HG03354 (cell line): Measurements from ENCODE around the gene TRAPPC14.
"Not testable (repeated sequence)": the region's sequence is repeated elsewhere in the genome, so short reads cannot be mapped to it uniquely, and the experiment has no call there.

ENCODE experiments used
- ATAC-seq: cut with Tn5 transposase; IDR thresholded peaks from one replicate; pipeline ENCODE4 v1.9.1; 2021; ENCODE audit warnings: mild to moderate bottlenecking; ENCODE audit not compliant: unreplicated experiment, poor library complexity, severe bottlenecking

TRAPPC14 gene

GRCh38 chr7:100155553-100156317 is 2.8 kb downstream of the TRAPPC14 start:
- no peak for ATAC-seq

- ATAC-seq: no peak
Observed at GRCh38 chr7:100154651-100155491, 3.7 kb downstream of the TRAPPC14 start.

- no peak for ATAC-seq
Observed at GRCh38 chr7:100153708-100154535, 4.6 kb downstream of the TRAPPC14 start.

- no peak for ATAC-seq
Observed at GRCh38 chr7:100152937-100153666, 5.4 kb downstream of the TRAPPC14 start.

GRCh38 chr7:100152404-100152803 is 6.1 kb downstream of the TRAPPC14 start:
- ATAC-seq: no peak

GRCh38 chr7:100148559-100149328 is 9.8 kb downstream of the TRAPPC14 start, which contains the start of gene LAMTOR4:
LAMTOR4 (plus strand) TSS chr7:100148918; CDS start chr7:100148973, 55 bp downstream.
- peak; percentile 98 for ATAC-seq

- ATAC-seq: no peak
Observed at GRCh38 chr7:100148225-100148558, 10.3 kb downstream of the TRAPPC14 start.

GRCh38 chr7:100147278-100147677 is 11.2 kb downstream of the TRAPPC14 start:
- ATAC-seq: no peak

- not testable (repeated sequence) for ATAC-seq
Observed at GRCh38 chr7:100146350-100146749, 12.2 kb downstream of the TRAPPC14 start.

GRCh38 chr7:100142461-100142860 is 16.1 kb downstream of the TRAPPC14 start:
- no peak for ATAC-seq

GRCh38 chr7:100141555-100141949 is 17.0 kb downstream of the TRAPPC14 start:
- ATAC-seq: no peak

GRCh38 chr7:100137851-100138760 is 20.4 kb downstream of the TRAPPC14 start:
- no peak for ATAC-seq

- ATAC-seq: peak; percentile 71
Observed at GRCh38 chr7:100132697-100133151, 25.8 kb downstream of the TRAPPC14 start.

GRCh38 chr7:100132126-100132525 is 26.4 kb downstream of the TRAPPC14 start:
- no peak for ATAC-seq

- no peak for ATAC-seq
Observed at GRCh38 chr7:100130608-100131453, 27.7 kb downstream of the TRAPPC14 start.

- ATAC-seq: not testable (repeated sequence)
Observed at GRCh38 chr7:100130220-100130607, 28.3 kb downstream of the TRAPPC14 start.

GRCh38 chr7:100128637-100128963 is 29.9 kb downstream of the TRAPPC14 start:
- ATAC-seq: no peak
